Ishikawa (cell line): ENCODE data around the gene POSTN.

ENCODE experiments used
- CEBPB ChIP-seq: IDR thresholded peaks from 2 replicates; pipeline ENCODE4 v1.6.1; 2012
- CREB1 ChIP-seq: IDR thresholded peaks from 2 replicates; pipeline ENCODE4 v1.6.1; 2012; ENCODE audit warnings: low read depth
- EGR1 ChIP-seq: IDR thresholded peaks from 2 replicates; pipeline ENCODE4 v1.6.1; 2012
- EP300 ChIP-seq: IDR thresholded peaks from 2 replicates; pipeline ENCODE4 v1.6.1; 2012; ENCODE audit warnings: borderline replicate concordance
- FOXM1 ChIP-seq: IDR thresholded peaks from 2 replicates; pipeline ENCODE4 v1.6.1; 2012; ENCODE audit warnings: low read depth, borderline replicate concordance
- MAX ChIP-seq: IDR thresholded peaks from 2 replicates; pipeline ENCODE4 v1.6.1; 2012
- NFIC ChIP-seq: IDR thresholded peaks from 2 replicates; pipeline ENCODE4 v1.6.1; 2012
- RAD21 ChIP-seq: IDR thresholded peaks from 2 replicates; pipeline ENCODE4 v1.6.1; 2012; ENCODE audit warnings: low read depth
- REST ChIP-seq: IDR thresholded peaks from 2 replicates; pipeline ENCODE4 v1.6.1; 2012; ENCODE audit warnings: low read depth, mild to moderate bottlenecking
- TAF1 ChIP-seq: IDR thresholded peaks from 2 replicates; pipeline ENCODE4 v1.6.1; 2012; ENCODE audit warnings: low read depth, mild to moderate bottlenecking
- TCF12 ChIP-seq: IDR thresholded peaks from 2 replicates; pipeline ENCODE4 v1.6.1; 2012; ENCODE audit warnings: low read depth
- TEAD4 ChIP-seq: IDR thresholded peaks from 2 replicates; pipeline ENCODE4 v1.6.1; 2012
- USF1 ChIP-seq: IDR thresholded peaks from 2 replicates; pipeline ENCODE4 v1.6.1; 2012
- YY1 ChIP-seq: IDR thresholded peaks from 2 replicates; pipeline ENCODE4 v1.6.1; 2012; ENCODE audit warnings: low read depth
- ZBTB7A ChIP-seq: IDR thresholded peaks from 2 replicates; pipeline ENCODE4 v1.6.1; 2012; ENCODE audit warnings: low read depth

Gene POSTN

GRCh38 chr13:37576601-37577000 is 22.0 kb downstream of the POSTN start:
- no peak for TF ChIP-seq EGR1
- no peak for TF ChIP-seq NFIC
- no peak for TF ChIP-seq EP300
- TF ChIP-seq CEBPB, result no peak
- TF ChIP-seq TCF12, result no peak
- TF ChIP-seq RAD21, result no peak
- TF ChIP-seq USF1, result no peak
- TF ChIP-seq YY1, result no peak
- no peak for TF ChIP-seq TAF1
- TF ChIP-seq CREB1, result no peak
- TF ChIP-seq TEAD4, result no peak
- no peak for TF ChIP-seq ZBTB7A
- no peak for TF ChIP-seq MAX
- no peak for TF ChIP-seq FOXM1
- no peak for TF ChIP-seq REST

- TF ChIP-seq MAX, result no peak
- no peak for TF ChIP-seq TAF1
- TF ChIP-seq USF1, result no peak
- no peak for TF ChIP-seq TEAD4
- TF ChIP-seq EP300, result no peak
- TF ChIP-seq ZBTB7A, result no peak
- no peak for TF ChIP-seq CEBPB
- TF ChIP-seq NFIC, result no peak
- no peak for TF ChIP-seq CREB1
- TF ChIP-seq FOXM1, result no peak
- TF ChIP-seq REST, result no peak
- TF ChIP-seq YY1, result no peak
These were observed 33.1 kb downstream of the POSTN start for GRCh38 chr13:37565425-37565824.

- TF ChIP-seq USF1, result no peak
- TF ChIP-seq NFIC, result no peak
- no peak for TF ChIP-seq YY1
- TF ChIP-seq CREB1, result no peak
- no peak for TF ChIP-seq CEBPB
- TF ChIP-seq EGR1, result no peak
- no peak for TF ChIP-seq FOXM1
- no peak for TF ChIP-seq RAD21
- TF ChIP-seq TAF1, result no peak
- TF ChIP-seq ZBTB7A, result no peak
- TF ChIP-seq REST, result no peak
- TF ChIP-seq EP300, result no peak
- no peak for TF ChIP-seq TEAD4
- no peak for TF ChIP-seq MAX
- TF ChIP-seq TCF12, result no peak
These were observed 37.5 kb downstream of the POSTN start for GRCh38 chr13:37561031-37561430.

GRCh38 chr13:37560526-37560925 is 38.0 kb downstream of the POSTN start:
- TF ChIP-seq MAX (no peak), CEBPB (no peak), ZBTB7A (no peak), REST (no peak), NFIC (no peak), FOXM1 (no peak), RAD21 (no peak), TAF1 (no peak), USF1 (no peak), YY1 (no peak), EGR1 (no peak), CREB1 (no peak), EP300 (no peak), TEAD4 (no peak)
